MM.1S (cell line): ENCODE data around the gene ADNP.

ENCODE experiments used
- CTCF ChIP-seq: fragments of 300-600 bp; sonication (generic); IDR thresholded peaks from 2 replicates; pipeline ENCODE4 v1.5.1; 2016; ENCODE audit warnings: antibody characterized with exemption, low read length, mixed read lengths
- EZH2 ChIP-seq: fragments of 300-600 bp; sonication (generic); optimal IDR thresholded peaks from 2 replicates; pipeline ENCODE3; 2017; ENCODE audit warnings: low read depth, mild to moderate bottlenecking, antibody characterized with exemption, low read length, mixed read lengths

- no peak for TF ChIP-seq CTCF
- TF ChIP-seq EZH2 = no peak
Measured at GRCh38 chr20:50856475-50857041, 74.7 kb downstream of the ADNP start.
